Hair follicular keratinocyte (primary cell): ENCODE results near the gene TEK. TPM values are rescaled to one million over a fixed set of nuclear protein-coding genes. Genes with fewer than 3 reads are reported as not detected.

Source experiments
- total RNA-seq: library from RNA; depleted of rRNA; stranded (reverse); fragments of >200 nt; gene quantifications from 2 replicates; pipeline ENCODE4 v1.2.3, GENCODE V29; 2015

The TEK gene
- total RNA-seq: 0.23 and 0.27 TPM in 2 replicates

DNA sequence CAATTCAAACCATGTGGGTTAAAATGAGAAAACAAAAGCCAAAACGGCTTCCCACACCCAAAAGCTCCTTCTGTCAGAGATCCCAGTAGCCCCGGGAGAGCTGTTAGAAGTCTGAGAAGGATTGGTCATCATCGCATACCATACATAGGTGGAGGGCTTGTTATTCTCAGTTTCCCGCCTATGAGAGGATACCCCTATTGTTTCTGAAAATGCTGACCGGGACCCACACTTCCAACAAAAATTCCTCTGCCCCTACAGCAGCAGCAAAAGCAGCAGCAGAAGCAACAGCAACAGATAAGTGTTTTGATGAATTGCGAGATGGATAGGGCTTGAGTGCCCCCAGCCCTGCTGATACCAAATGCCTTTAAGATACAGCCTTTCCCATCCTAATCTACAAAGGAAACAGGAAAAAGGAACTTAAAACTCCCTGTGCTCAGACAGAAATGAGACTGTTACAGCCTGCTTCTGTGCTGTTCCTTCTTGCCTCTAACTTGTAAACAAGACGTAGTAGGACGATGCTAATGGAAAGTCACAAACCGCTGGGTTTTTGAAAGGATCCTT is at the start of gene TEK:
Gene TEK, plus strand, starts transcription at position 245 of the 561 bp plus-strand sequence. CDS start 366 bp downstream, outside the sequence.

Other genes with a start within 250 kb of the TEK start
- 15.7 and 21.8 TPM in 2 replicates for gene CAAP1, start 216.4 kb upstream of the TEK start, total RNA-seq
- 28.9 and 33.6 TPM in 2 replicates for gene PLAA, start 162.0 kb upstream of the TEK start, total RNA-seq
- gene IFT74, start 152.8 kb upstream of the TEK start, total RNA-seq: 10.6 and 11.4 TPM in 2 replicates
- 0.23 TPM in 1 of 2 replicates, not detected in the other for gene LRRC19, start 103.6 kb upstream of the TEK start, total RNA-seq
- gene EQTN, start 187.9 kb downstream of the TEK start, total RNA-seq: 0.23 TPM in 1 of 2 replicates, not detected in the other